Measurements from ENCODE around the gene PHC2.
"Not testable (repeated sequence)": the region's sequence is repeated elsewhere in the genome, so short reads cannot be mapped to it uniquely, and the experiment has no call there.

Gene PHC2

GRCh38 chr1:33329600-33330305, 101.1 kb downstream of the PHC2 start:
- no peak for DNase-seq

DNA sequence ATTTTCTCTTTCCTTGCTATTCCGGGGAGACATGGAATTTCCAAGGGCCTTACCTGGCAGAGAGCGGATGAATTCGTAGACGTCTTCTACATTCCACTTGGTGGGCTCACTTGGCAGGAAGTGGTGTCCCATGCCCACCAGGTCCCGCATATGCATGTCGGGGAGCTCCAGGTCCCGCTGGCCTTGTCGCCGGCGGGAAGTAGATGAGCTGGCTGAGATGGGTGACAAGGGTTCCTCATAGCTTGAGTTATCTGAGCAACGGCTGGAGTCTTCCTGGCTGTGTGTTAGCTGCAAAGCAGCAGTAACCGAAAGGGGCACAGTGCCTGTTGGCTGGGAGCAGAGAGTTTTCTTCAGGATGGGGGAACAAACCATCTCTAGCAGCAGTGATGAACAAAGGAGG, 102.1 kb downstream of the PHC2 start:
- no peak for DNase-seq

DNA sequence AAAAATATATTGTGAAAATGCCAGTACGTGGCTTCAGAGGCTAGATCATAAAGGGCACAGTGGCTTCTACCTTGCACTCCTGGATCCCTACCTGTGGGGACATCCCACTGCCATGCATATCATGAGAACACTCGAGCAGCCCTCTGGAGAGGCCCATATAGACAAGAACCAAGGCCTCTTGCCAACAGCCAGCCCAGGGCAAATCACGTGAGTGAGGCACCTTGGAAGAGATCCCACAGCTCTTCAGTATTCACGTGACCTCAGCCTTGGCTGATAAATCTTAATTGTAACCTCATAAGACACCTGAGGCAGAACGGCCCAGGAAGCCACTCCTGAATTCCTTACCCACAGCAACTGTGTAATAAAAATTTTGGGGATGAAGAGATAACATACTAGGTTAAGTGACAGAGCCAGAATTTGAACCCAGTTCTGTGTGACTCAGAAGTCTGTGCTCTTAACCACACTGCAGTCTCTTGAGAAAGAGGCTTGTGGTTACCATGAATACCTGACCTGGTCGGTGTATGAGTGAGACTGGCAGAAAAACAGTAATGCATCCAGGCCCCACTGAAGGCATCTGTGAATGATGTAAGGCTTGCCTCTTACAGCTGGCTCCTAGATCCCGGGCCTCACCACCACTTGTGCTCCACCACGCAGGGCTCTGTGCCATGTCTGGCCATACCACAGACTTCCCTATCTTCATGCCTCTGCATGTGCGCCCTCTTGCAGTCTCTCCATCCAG, 103.1 kb downstream of the PHC2 start:
- no peak for DNase-seq

DNA sequence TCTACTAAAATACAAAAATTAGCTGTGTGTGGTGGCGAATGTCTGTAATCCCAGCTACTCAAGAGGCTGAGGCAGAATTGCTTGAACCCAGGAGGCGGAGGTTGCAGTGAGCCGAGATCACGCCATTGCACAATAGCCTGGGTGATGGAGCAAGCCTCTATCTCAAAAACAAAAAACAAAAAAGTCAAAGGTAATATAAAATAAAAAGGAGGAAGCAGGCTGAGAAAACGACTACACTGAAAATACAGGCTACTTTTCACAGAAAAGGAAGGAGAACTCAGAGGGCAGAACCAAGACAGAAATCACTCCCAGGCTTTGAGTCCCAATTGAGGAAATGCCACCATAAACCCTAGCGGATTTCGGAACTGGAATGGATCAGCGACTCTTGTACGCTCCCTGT, 104.1 kb downstream of the PHC2 start:
- no peak for DNase-seq

- no peak for DNase-seq
These were observed 106.0 kb downstream of the PHC2 start for GRCh38 chr1:33324677-33325575.

- no peak for DNase-seq
These were observed 107.0 kb downstream of the PHC2 start for GRCh38 chr1:33323663-33324477.

- no peak for DNase-seq
These were observed 107.9 kb downstream of the PHC2 start for GRCh38 chr1:33322870-33323585.

- DNase-seq: no peak
These were observed 108.8 kb downstream of the PHC2 start for GRCh38 chr1:33322109-33322508.

GRCh38 chr1:33321178-33321577, 109.7 kb downstream of the PHC2 start:
- DNase-seq: no peak

- no peak for DNase-seq
These were observed 110.2 kb downstream of the PHC2 start, which contains the start of gene A3GALT2 for GRCh38 chr1:33320619-33321165. TSS of gene A3GALT2 (minus strand) at chr1:33321098. CDS start at chr1:33321098, 0 bp downstream.

GRCh38 chr1:33319949-33320618, 110.8 kb downstream of the PHC2 start:
- no peak for DNase-seq

GRCh38 chr1:33319186-33319948, 111.5 kb downstream of the PHC2 start:
- no peak for DNase-seq

GRCh38 chr1:33317946-33318345, 112.9 kb downstream of the PHC2 start:
- DNase-seq: no peak

- DNase-seq: no peak
These were observed 113.5 kb downstream of the PHC2 start for GRCh38 chr1:33317354-33317753.

GRCh38 chr1:33316601-33317000, 114.3 kb downstream of the PHC2 start:
- DNase-seq: no peak

- DNase-seq: no peak
These were observed 116.5 kb downstream of the PHC2 start for GRCh38 chr1:33314416-33314815.

- no peak for DNase-seq
These were observed 118.5 kb downstream of the PHC2 start for GRCh38 chr1:33312413-33312749.

- no peak for DNase-seq
These were observed 119.0 kb downstream of the PHC2 start for GRCh38 chr1:33311706-33312412.

DNA sequence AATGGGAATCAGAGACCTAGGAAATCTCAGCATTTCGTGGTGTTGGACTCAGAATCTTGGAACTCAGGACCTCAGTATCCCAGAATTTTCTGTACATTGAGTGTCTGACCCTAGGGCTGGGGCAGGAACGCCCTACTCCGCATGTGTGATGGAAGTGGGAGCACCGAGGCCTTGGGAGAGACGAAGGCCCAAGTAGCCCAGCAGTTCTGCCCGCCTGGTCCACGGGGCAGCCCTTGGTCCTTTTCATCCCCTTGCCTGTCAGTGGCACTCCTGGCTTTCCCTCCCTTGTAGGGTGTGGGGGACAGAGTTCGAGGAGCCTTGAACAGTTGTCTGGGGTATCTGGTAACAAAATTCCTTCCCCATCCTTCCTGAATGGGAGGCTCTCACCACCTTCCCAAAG, 120.2 kb downstream of the PHC2 start:
- no peak for DNase-seq

- DNase-seq: not testable (repeated sequence)
These were observed 121.5 kb downstream of the PHC2 start for GRCh38 chr1:33309351-33309750.
